Lower leg skin (tissue), 4 donors: ENCODE measurements around the gene VAT1L. TPM values are rescaled to one million over a fixed set of nuclear protein-coding genes. Genes with fewer than 3 reads are reported as not detected.

Experiments
- DNase-seq, 2 donors: peaks; one replicate each; pipeline ENCODE4 v3.0.0-alpha.2; 2019; ENCODE audit warnings: low spot score in 2 of 2
- H3K4me3 ChIP-seq: fragments of 200-600 bp; sonication (generic); 2 replicates; pipeline ENCODE4 v1.5.1; 2017; ENCODE audit warnings: mild to moderate bottlenecking, low read depth; ENCODE audit not compliant: poor library complexity, severe bottlenecking
- POLR2A ChIP-seq, 2 donors: fragments of 450-650 bp; IDR thresholded peaks; one replicate each; pipeline ENCODE4 v1.6.1; 2016 to 2017; ENCODE audit warnings: antibody characterized with exemption in 2 of 2, mild to moderate bottlenecking in 1 of 2, moderate library complexity in 1 of 2
- WGBS, 2 donors: methylation state at CpG; one replicate each; pipeline ENCODE4 v1.1.5; 2018; 5-methylcytosine and 5-hydroxymethylcytosine counted together
- intact Hi-C: fragments of 100-400 bp; cut with DNase I; formaldehyde crosslinking; loops from one replicate; pipeline ENCODE4 v1.15.0; 2023; ENCODE audit warnings: low total_unique reads
- total RNA-seq, 4 donors: library from RNA; depleted of rRNA; stranded (reverse); fragments of >200 nt; gene quantifications; one replicate each; pipeline ENCODE4 v1.1.0, GENCODE V29; 2016
- TF ChIP-seq, protein P1 (sequence below), 3 donors: fragments of 450-650 bp; IDR thresholded peaks; one replicate each; pipeline ENCODE4 v1.5.1; 2016; ENCODE audit warnings: antibody characterized with exemption in 3 of 3, mild to moderate bottlenecking in 3 of 3, moderate library complexity in 2 of 3

The VAT1L gene
- total RNA-seq, 4 donors from 2014 or later: 0.10 to 0.36 TPM; not detected in 2

- no peak for DNase-seq
- intact Hi-C loops: no loop called here
- TF ChIP-seq, protein P1, sequence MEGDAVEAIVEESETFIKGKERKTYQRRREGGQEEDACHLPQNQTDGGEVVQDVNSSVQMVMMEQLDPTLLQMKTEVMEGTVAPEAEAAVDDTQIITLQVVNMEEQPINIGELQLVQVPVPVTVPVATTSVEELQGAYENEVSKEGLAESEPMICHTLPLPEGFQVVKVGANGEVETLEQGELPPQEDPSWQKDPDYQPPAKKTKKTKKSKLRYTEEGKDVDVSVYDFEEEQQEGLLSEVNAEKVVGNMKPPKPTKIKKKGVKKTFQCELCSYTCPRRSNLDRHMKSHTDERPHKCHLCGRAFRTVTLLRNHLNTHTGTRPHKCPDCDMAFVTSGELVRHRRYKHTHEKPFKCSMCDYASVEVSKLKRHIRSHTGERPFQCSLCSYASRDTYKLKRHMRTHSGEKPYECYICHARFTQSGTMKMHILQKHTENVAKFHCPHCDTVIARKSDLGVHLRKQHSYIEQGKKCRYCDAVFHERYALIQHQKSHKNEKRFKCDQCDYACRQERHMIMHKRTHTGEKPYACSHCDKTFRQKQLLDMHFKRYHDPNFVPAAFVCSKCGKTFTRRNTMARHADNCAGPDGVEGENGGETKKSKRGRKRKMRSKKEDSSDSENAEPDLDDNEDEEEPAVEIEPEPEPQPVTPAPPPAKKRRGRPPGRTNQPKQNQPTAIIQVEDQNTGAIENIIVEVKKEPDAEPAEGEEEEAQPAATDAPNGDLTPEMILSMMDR (IDR thresholded peaks at IDR 0.05): no peak
- no peak for TF ChIP-seq POLR2A (IDR thresholded peaks at IDR 0.05)
- H3K4me3 ChIP-seq: no peak overlapping the region
- 63 to 67% methylated on average over 2 of the region's 2 CpGs for WGBS, 2 donors
Measured at GRCh38 chr16:77812856-77813500, 24.6 kb downstream of the VAT1L start.

DNA sequence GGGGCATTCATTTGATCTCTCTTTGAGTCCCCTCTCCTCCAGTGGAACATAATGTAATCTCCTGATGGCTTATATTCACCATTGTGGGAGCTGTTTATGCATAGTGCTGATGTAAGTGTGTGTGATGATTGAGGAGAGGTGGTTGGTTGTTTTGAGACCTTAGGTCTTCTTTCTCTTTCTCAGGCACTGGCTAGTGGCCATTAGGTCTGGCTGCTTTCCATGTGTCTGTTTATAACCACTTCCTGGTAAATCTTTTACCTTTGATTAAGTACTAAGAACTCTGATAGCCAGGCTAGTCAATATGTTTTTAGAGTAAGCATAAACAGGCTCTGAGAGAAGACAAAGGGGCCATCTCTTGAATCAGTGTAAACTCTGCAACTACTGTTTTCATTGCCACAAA, 27.9 kb downstream of the VAT1L start:
- no peak overlapping the region for H3K4me3 ChIP-seq
- DNase-seq: no peak
- intact Hi-C loops: no loop called here
- TF ChIP-seq, protein P1 (IDR thresholded peaks at IDR 0.05): no peak
- no peak for TF ChIP-seq POLR2A (IDR thresholded peaks at IDR 0.05)

GRCh38 chr16:77820340-77820739, 32.0 kb downstream of the VAT1L start:
- no peak for TF ChIP-seq POLR2A (IDR thresholded peaks at IDR 0.05)
- TF ChIP-seq, protein P1 (IDR thresholded peaks at IDR 0.05): no peak
- H3K4me3 ChIP-seq: no peak overlapping the region
- 56% methylated on average over 3 of the region's 3 CpGs for WGBS, 2 donors
- DNase-seq: no peak
- intact Hi-C loops: no loop called here

- no peak for TF ChIP-seq POLR2A (IDR thresholded peaks at IDR 0.05)
- TF ChIP-seq, protein P1 (IDR thresholded peaks at IDR 0.05): no peak
- no peak for DNase-seq
- no peak overlapping the region for H3K4me3 ChIP-seq
- intact Hi-C loops: no loop called here
- WGBS, 2 donors: 63 to 77% methylated on average over 5 of the region's 5 CpGs
Measured at GRCh38 chr16:77822661-77823060, 34.3 kb downstream of the VAT1L start.

DNA sequence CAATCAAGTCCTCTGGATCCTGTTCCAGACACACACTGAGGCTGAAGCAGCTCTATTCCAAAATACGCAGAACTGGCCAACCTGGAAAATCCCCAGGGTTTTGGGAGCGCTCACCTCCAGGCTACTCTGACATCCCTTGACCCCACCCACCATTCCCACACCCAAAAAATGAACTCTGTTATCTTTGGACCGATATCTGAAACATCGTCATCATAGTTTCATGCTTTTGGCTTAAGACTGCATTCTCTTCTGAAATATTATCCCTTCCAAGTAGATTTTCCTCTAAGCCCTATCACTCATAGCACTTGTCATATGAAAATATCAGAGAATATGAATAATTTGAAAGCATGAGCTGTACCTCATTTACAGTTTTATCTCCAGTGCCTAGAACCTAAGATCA, 34.7 kb downstream of the VAT1L start:
- H3K4me3 ChIP-seq: no peak overlapping the region
- TF ChIP-seq, protein P1 (IDR thresholded peaks at IDR 0.05): no peak
- no peak for TF ChIP-seq POLR2A (IDR thresholded peaks at IDR 0.05)
- 40 to 56% methylated on average over 4 of the region's 4 CpGs for WGBS, 2 donors
- DNase-seq: no peak
- intact Hi-C loops: no loop called here

DNA sequence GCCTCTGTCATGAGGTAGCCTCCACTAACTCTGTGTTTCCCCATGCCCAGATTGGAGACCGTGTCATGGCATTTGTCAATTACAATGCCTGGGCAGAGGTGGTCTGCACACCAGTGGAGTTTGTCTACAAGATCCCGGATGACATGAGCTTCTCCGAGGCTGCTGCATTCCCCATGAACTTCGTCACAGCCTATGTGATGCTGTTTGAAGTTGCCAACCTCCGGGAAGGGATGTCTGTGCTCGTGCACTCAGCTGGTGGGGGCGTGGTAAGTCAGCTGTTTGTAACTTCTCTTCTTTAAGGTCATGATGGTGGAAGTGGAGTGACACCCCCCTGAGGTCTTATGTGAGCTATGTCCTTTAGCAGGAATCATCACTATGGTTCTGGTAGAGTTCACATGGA, 36.8 kb downstream of the VAT1L start:
- TF ChIP-seq POLR2A (IDR thresholded peaks at IDR 0.05): no peak
- TF ChIP-seq, protein P1 (IDR thresholded peaks at IDR 0.05): no peak
- no peak overlapping the region for H3K4me3 ChIP-seq
- no peak for DNase-seq
- intact Hi-C loops: no loop called here
- WGBS, 2 donors: 78 to 84% methylated on average over 7 of the region's 7 CpGs
